Right lobe of liver (tissue), 6 donors: ENCODE measurements around the gene ATP6V1A. TPM values are rescaled to one million over a fixed set of nuclear protein-coding genes. Genes with fewer than 3 reads are reported as not detected.

Experiments
- ATAC-seq, 4 donors: fragments of 200-7000 bp; cut with Tn5 transposase; one replicate each; pipeline ENCODE4 v1.9.1; 2020; ENCODE audit warnings: mild to moderate bottlenecking in 4 of 4, moderate library complexity in 4 of 4
- DNase-seq, 3 donors: peaks; one replicate each; pipeline ENCODE4 v3.0.0-alpha.2; 2020
- H3K27ac ChIP-seq, 3 donors: fragments of 200-600 bp; one replicate each; pipeline ENCODE4 v1.8.0; 2022
- H3K27me3 ChIP-seq, 2 donors: fragments of 200-600 bp; one replicate each; pipeline ENCODE4 v1.8.0; 2022
- H3K36me3 ChIP-seq, 4 donors: fragments of 200-600 bp; sonication (generic) in 1 of 4; one replicate each; pipeline versions ENCODE4 v1.5.1 to v1.8.0; 2017 to 2022; ENCODE audit warnings: control low read depth in 1 of 4
- H3K4me1 ChIP-seq, 4 donors: fragments of 200-600 bp; sonication (generic) in 1 of 4; one replicate each; pipeline versions ENCODE4 v1.5.1 to v1.8.0; 2017 to 2022; ENCODE audit warnings: control low read depth in 1 of 4
- H3K4me3 ChIP-seq, 3 donors: fragments of 200-600 bp; one replicate each; pipeline ENCODE4 v1.8.0; 2022
- H3K9me3 ChIP-seq, 4 donors: fragments of 200-600 bp; sonication (generic) in 1 of 4; one replicate each; pipeline versions ENCODE4 v1.5.1 to v1.8.0; 2017 to 2022; ENCODE audit warnings: control low read depth in 1 of 4
- POLR2A ChIP-seq: fragments of 450-650 bp; IDR thresholded peaks from one replicate; pipeline ENCODE4 v1.6.1; 2017; ENCODE audit warnings: antibody characterized with exemption, mild to moderate bottlenecking
- WGBS: methylation state at CpG from one replicate; pipeline ENCODE4 v1.1.6; 2018; ENCODE audit warnings: low coverage, low lambda C conversion rate; ENCODE audit not compliant: insufficient coverage; ENCODE audit errors: missing lambda C conversion rate; 5-methylcytosine and 5-hydroxymethylcytosine counted together
- intact Hi-C, 2 donors: fragments of 100-400 bp; cut with DNase I; formaldehyde crosslinking; loops; one replicate each; pipeline versions ENCODE4 v1.11.2 to v1.14.1; 2022
- total RNA-seq, 6 experiments: library from RNA; depleted of rRNA in 2 of 6; stranded (reverse); fragments of >200 nt in 2 of 6; fragmentation: NEBNext Ultra II Directional in 3 of 6; extraction: Animal tissue kit (Norgen Biotek cat#: 25700) in 3 of 6; gene quantifications; one replicate each; pipeline versions ENCODE4 v1.1.0 to v1.2.4, GENCODE V29; 2016 to 2023
- TF ChIP-seq, protein P1 (sequence below), 4 donors: fragments of 200-600 bp in 3 of 4; fragments of 450-650 bp in 1 of 4; IDR thresholded peaks; one replicate each; pipeline versions ENCODE4 v1.5.1 to v1.8.0; 2016 to 2022; ENCODE audit warnings: antibody characterized with exemption in 4 of 4, mild to moderate bottlenecking in 2 of 4
- donor health status: DM: no; HTN: yes; CAD: no.
- donor health status: DM: no; HTN: no; CAD: no.
- donor health status: DM: no; HTN: no; CAD: no.
- donor health status: DM: no; HTN: yes; CAD: no.
- donor health status: DM: no; HTN: yes; CAD: no.

The ATP6V1A gene
- total RNA-seq, 6 experiments from 2014 or later: 39.6 to 52.7 (median 47.7) TPM

- TF ChIP-seq, protein P1, sequence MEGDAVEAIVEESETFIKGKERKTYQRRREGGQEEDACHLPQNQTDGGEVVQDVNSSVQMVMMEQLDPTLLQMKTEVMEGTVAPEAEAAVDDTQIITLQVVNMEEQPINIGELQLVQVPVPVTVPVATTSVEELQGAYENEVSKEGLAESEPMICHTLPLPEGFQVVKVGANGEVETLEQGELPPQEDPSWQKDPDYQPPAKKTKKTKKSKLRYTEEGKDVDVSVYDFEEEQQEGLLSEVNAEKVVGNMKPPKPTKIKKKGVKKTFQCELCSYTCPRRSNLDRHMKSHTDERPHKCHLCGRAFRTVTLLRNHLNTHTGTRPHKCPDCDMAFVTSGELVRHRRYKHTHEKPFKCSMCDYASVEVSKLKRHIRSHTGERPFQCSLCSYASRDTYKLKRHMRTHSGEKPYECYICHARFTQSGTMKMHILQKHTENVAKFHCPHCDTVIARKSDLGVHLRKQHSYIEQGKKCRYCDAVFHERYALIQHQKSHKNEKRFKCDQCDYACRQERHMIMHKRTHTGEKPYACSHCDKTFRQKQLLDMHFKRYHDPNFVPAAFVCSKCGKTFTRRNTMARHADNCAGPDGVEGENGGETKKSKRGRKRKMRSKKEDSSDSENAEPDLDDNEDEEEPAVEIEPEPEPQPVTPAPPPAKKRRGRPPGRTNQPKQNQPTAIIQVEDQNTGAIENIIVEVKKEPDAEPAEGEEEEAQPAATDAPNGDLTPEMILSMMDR (IDR thresholded peaks at IDR 0.05): no peak
- Histone ChIP-seq H3K9me3 (no peaks in the 10 kb centered on the region), H3K27me3 (no peaks in the 10 kb centered on the region), H3K36me3 (no peaks in the 10 kb centered on the region), H3K4me3 (no peak overlapping the region), H3K4me1 (peaks cover 0 to 46% (median 14%) of the 10 kb centered on the region in 4 donors), H3K27ac (no peak overlapping the region)
- intact Hi-C loops: no loop called here
- WGBS: 49% methylated on average over 7 of the region's 7 CpGs
- DNase-seq (no peak), ATAC-seq (no peak)
Observed at GRCh38 chr3:113743006-113743630, 3.7 kb upstream of the ATP6V1A start.

DNA sequence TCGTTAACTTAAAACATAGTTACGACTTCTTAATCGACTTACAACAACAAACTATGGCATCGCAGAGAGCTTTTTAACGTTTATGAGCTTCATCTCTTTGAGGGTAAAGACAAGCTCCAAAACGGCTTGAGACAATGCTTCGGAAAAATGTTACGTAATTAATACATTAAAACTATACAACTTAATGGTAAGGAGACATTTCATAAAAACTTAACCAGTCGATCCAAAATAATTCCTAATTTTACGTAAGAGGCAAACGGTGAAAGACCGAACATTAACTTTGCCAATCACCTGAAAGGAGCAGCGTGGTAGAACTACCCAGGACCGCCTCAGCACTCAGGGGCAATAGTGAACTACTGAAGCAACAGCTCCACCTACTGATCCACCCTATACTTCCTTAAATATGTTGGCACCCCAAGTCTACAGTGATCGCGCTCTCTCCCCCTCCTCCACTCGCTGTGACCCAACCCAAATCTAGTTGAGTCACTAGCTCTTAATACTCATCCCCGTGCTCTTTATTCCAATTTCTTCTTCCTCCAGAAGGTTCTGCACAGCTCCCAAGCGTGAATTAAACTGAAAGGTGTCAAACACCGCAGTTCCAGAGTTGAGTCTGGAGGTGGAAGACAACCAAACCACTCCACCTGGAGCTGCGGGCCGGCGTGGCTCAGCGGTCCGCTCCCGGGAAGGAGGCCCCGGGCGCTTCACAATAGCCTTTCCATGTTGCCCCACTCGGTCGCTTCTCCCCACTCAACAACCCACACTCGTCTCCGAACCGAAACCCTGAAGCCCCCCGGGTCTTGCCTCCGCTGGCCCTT, 1.7 kb upstream of the ATP6V1A start:
- peaks cover 0 to 51% (median 17%) of the 10 kb centered on the region in 4 donors for H3K4me1 ChIP-seq
- DNase-seq (peak; percentile 64 to 81 (median 76)), ATAC-seq (peak; percentile 70 to 82 (median 72))
- no peaks in the 10 kb centered on the region for H3K9me3 ChIP-seq
- intact Hi-C loops: no loop called here
- H3K4me3 ChIP-seq: peak overlapping the region; percentile 75 to 89 (median 83)
- WGBS: under 1% methylated on average over 26 of the region's 35 CpGs
- peak overlapping the region; percentile 93 to 99 (median 94) for H3K27ac ChIP-seq
- H3K27me3 ChIP-seq: no peaks in the 10 kb centered on the region
- no peaks in the 10 kb centered on the region for H3K36me3 ChIP-seq
- TF ChIP-seq, protein P1 (IDR thresholded peaks at IDR 0.05): peak; percentile 47 to 63 (median 61)
- no peak for TF ChIP-seq POLR2A

DNA sequence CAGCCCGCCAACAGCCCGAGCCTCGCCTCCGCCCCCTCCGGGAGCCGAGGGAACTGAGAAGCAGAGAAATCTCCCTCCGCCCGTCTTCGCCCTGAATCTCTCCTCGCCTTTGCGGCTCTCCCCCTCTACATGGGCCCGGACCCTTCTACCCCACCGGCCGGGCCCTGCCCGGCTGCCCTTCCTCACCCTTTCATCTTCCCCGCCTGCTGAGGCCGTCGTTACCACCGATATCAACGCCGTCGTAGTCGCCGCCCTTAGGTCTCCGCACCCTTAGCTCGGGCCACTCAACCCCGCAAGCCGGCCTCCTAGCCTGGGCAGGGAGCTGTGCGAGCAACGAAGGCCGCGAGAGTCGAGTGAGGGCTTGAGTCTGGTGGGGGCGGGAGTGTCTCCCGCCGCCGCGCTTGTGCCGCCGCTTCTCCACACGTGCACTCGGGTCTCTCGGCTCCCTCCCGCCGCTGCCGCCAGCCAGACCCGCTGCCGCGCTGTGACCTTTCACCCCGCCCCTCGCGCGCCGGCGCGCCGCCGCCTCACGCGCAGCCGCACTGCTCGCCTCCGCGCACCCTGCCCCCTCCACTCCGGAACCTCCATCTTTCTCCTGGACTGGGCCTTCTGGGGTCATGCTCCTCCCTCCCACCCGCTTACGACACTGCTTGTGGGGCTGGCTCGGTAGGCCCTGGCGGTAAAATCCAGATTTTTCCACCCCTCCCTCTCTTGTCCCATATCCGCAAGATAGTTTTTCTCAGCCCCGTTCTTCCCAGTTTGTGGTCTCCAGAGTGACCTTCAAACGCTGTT, 883 bp upstream of the ATP6V1A start, which contains the start of gene NAA50:
Gene NAA50 (minus strand): TSS at position 494 of the 792 bp plus-strand sequence. CDS start 300 bp downstream, at position 194.
- H3K27me3 ChIP-seq: no peaks in the 10 kb centered on the region
- intact Hi-C loops: no loop called here
- TF ChIP-seq, protein P1 (IDR thresholded peaks at IDR 0.05): peak in 1 of 4 donors; percentile 8
- TF ChIP-seq POLR2A: peak; percentile 89
- DNase-seq: peak; percentile 95 to 96 (median 95)
- no peaks in the 10 kb centered on the region for H3K36me3 ChIP-seq
- WGBS: 0% methylated on average over 18 of the region's 72 CpGs
- peak within 1 kb of the TSS; percentile 75 to 89 (median 83) for H3K4me3 ChIP-seq
- peak within 1 kb of the TSS; percentile 93 to 99 (median 94) for H3K27ac ChIP-seq
- no peaks in the 10 kb centered on the region for H3K9me3 ChIP-seq
- peak; percentile 80 to 90 (median 87) for ATAC-seq
- H3K4me1 ChIP-seq: peaks cover 0 to 55% (median 17%) of the 10 kb centered on the region in 4 donors

DNA sequence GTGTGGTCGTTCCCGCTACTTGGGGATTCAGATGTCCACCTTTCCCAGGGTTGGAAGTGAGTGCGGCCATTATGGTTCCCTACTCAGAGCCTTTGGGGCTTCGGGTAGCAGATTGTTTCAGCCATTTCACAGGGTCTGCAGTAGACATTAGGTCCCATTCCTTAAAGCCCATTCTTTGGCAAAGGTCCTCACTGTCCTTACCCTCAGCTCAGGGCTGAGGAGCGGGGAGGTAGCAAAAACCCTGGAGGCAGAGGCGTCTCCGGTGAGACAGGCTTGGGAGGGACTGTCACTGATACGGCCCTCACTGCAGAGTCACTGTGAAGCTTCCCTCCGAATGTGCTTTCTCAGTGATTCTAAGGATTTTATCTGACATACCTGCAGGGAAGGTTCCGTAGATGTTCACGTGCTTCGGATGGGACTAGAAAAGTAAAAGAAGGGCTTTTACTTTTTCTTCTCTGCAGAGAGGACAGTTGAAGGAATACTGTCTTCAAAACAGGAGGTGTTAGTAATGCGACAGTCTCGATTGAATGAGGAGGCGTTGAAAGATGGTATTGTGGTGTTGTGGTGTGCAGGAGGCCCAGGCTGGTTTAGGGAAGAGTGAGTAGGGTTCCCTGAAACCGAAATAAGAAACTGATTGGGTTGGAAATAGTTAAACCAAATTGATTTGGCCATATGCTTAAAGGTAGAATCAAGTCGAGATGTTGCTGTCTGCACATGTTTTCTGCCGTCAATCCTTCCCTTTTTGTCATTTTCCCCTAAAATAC, 630 bp downstream of the ATP6V1A start:
- peak in 1 of 3 donors; percentile 29 for DNase-seq
- peak in 1 of 4 donors; percentile 4 for ATAC-seq
- no peaks in the 10 kb centered on the region for H3K9me3 ChIP-seq
- H3K4me3 ChIP-seq: peak overlapping the region; percentile 75 to 89 (median 83)
- H3K4me1 ChIP-seq: peaks cover 0 to 41% (median 10%) of the 10 kb centered on the region in 4 donors
- no peaks in the 10 kb centered on the region for H3K36me3 ChIP-seq
- peak overlapping the region; percentile 93 to 99 (median 94) for H3K27ac ChIP-seq
- TF ChIP-seq, protein P1 (IDR thresholded peaks at IDR 0.05): no peak
- TF ChIP-seq POLR2A: no peak
- H3K27me3 ChIP-seq: no peaks in the 10 kb centered on the region
- intact Hi-C loops: no loop called here
- 4% methylated on average over 16 of the region's 18 CpGs for WGBS
